RWPE2 (cell line): ENCODE measurements around the gene BPIFB4.
A peak's percentile ranks its signal among the peaks of the same experiment; 100 is the strongest.

Source experiments
- ATAC-seq: fragments of 200-7000 bp; cut with Tn5 transposase; 3 replicates; pipeline ENCODE4 v1.9.1; 2021; ENCODE audit warnings: low read depth
- DNase-seq: peaks from one replicate; pipeline ENCODE4 v3.0.0-alpha.2; 2020; ENCODE audit warnings: low spot score
- H3K27ac ChIP-seq: fragments of 450-650 bp; 2 replicates; pipeline ENCODE4 v1.5.1; 2017; ENCODE audit warnings: mild to moderate bottlenecking; ENCODE audit not compliant: poor library complexity, severe bottlenecking
- H3K27me3 ChIP-seq: fragments of 250-450 bp; sonication (Bioruptor Pico); 2 replicates; pipeline ENCODE4 v1.5.1; 2021; ENCODE audit warnings: mild to moderate bottlenecking, moderate library complexity; ENCODE audit not compliant: insufficient read depth, poor library complexity, severe bottlenecking
- H3K36me3 ChIP-seq: fragments of 250-450 bp; sonication (Bioruptor Pico); 2 replicates; pipeline ENCODE4 v1.5.1; 2020; ENCODE audit warnings: low read depth, mild to moderate bottlenecking, moderate library complexity
- H3K4me1 ChIP-seq: fragments of 250-450 bp; sonication (Bioruptor Pico); 2 replicates; pipeline ENCODE4 v1.5.1; 2021; ENCODE audit warnings: mild to moderate bottlenecking, moderate library complexity; ENCODE audit not compliant: insufficient read depth, poor library complexity, severe bottlenecking
- H3K4me3 ChIP-seq: fragments of 250-450 bp; sonication (Bioruptor Pico); 2 replicates; pipeline ENCODE4 v1.5.1; 2021; ENCODE audit warnings: mild to moderate bottlenecking, moderate library complexity; ENCODE audit not compliant: severe bottlenecking
- H3K9me3 ChIP-seq: fragments of 250-450 bp; sonication (Bioruptor Pico); 2 replicates; pipeline ENCODE4 v1.5.1; 2021; ENCODE audit warnings: mild to moderate bottlenecking, moderate library complexity; ENCODE audit not compliant: severe bottlenecking
- TF ChIP-seq, protein P1 (sequence below): fragments of 450-650 bp; IDR thresholded peaks from one replicate; pipeline ENCODE4 v1.5.1; 2017; ENCODE audit warnings: mild to moderate bottlenecking, moderate library complexity; ENCODE audit not compliant: poor library complexity, severe bottlenecking

The BPIFB4 gene

DNA sequence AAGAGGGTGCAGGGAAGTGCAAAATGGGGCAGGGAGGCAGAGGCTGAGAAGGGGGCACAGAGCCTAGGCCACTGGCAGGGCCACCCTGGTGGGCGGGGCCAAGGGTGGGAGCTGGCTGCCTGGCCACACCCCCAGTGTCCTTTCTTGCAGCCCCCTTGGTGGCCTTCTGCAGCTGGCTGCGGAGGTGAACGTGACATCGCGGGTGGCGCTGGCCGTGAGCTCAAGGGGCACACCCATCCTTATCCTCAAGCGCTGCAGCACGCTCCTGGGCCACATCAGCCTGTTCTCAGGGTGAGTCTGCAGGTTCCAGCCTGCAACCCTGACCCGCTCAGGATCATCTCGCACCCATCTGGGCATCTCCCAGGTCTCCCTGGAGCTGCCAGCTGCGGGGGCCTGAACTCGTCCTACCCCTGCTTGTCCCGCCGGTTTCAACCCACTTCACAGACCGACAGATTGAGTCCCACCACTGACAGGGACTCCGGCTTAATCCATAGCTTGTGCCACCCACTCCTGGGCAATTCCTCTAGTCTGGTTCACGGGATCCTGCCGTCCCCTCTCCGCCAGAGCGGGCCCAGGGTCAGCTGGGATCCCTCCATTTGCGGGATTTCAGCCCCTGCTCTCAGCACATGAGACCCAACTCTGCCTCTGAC, 19.6 kb upstream of the BPIFB4 start:
- no peak overlapping the region for H3K27ac ChIP-seq
- TF ChIP-seq, protein P1, sequence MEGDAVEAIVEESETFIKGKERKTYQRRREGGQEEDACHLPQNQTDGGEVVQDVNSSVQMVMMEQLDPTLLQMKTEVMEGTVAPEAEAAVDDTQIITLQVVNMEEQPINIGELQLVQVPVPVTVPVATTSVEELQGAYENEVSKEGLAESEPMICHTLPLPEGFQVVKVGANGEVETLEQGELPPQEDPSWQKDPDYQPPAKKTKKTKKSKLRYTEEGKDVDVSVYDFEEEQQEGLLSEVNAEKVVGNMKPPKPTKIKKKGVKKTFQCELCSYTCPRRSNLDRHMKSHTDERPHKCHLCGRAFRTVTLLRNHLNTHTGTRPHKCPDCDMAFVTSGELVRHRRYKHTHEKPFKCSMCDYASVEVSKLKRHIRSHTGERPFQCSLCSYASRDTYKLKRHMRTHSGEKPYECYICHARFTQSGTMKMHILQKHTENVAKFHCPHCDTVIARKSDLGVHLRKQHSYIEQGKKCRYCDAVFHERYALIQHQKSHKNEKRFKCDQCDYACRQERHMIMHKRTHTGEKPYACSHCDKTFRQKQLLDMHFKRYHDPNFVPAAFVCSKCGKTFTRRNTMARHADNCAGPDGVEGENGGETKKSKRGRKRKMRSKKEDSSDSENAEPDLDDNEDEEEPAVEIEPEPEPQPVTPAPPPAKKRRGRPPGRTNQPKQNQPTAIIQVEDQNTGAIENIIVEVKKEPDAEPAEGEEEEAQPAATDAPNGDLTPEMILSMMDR: no peak
- ATAC-seq: no peak
- H3K36me3 ChIP-seq: no peaks in the 10 kb centered on the region
- H3K4me1 ChIP-seq: no peaks in the 10 kb centered on the region
- no peak overlapping the region for H3K4me3 ChIP-seq
- peak; percentile 78 for DNase-seq
- no peaks in the 10 kb centered on the region for H3K27me3 ChIP-seq
- H3K9me3 ChIP-seq: no peaks in the 10 kb centered on the region

DNA sequence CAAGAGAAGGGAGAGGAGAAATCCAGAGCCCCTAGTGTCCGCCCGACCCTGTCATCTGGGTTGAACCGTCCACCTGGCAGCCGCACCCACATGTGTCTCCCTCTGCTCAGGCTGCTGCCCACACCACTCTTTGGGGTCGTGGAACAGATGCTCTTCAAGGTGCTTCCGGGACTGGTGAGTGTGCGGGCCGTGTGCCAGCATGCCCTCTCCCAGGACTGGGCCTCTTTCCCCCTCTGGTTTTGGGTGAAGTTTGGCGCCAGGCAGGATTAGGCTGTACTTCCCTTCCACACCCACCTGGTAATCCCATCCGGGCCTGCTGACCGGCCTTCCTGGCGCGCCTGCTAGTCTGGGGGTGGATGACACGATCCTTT, 17.8 kb upstream of the BPIFB4 start:
- no peaks in the 10 kb centered on the region for H3K27me3 ChIP-seq
- DNase-seq (peak; percentile 83), ATAC-seq (no peak)
- no peak overlapping the region for H3K4me3 ChIP-seq
- H3K36me3 ChIP-seq: no peaks in the 10 kb centered on the region
- TF ChIP-seq, protein P1: no peak
- no peak overlapping the region for H3K27ac ChIP-seq
- no peaks in the 10 kb centered on the region for H3K4me1 ChIP-seq
- no peaks in the 10 kb centered on the region for H3K9me3 ChIP-seq

DNA sequence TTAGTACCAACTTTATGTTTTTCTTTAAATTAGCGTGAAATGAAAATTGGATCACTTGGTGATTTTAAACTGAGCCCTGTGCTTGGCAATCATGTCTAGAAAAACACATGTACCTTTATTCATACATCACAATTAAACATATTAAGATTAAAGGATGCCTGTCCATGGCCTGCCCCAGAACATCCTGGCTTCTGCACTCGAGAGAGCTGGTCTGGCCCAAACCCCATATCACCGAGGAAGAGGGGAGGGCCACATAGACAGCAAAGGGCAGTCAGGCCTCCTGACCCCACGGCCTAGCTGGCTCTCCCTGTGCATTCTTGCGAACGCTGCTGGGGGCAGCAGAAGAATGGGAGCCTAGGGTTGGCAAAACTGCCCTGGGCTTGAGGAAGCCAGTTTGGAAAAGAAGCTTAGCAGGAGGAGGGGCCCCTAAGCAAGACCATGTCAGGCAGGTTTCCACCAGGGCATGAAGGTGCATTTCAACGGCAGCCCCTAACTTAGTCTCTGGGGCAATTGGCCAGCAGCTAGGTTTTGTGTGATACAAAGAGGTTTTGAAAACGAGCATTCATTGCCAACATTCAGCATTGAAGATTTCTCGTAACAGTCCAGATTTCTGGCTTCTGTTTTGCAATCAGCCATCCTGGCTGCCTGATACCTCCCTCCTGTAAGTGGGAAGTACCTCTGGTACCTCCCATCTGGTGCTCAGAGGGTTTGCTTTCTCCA, 17.2 kb upstream of the BPIFB4 start:
- ATAC-seq: no peak
- no peaks in the 10 kb centered on the region for H3K9me3 ChIP-seq
- H3K27me3 ChIP-seq: no peaks in the 10 kb centered on the region
- TF ChIP-seq, protein P1: no peak
- DNase-seq: peak; percentile 61
- no peaks in the 10 kb centered on the region for H3K4me1 ChIP-seq
- H3K4me3 ChIP-seq: no peak overlapping the region
- H3K27ac ChIP-seq: no peak overlapping the region
- H3K36me3 ChIP-seq: no peaks in the 10 kb centered on the region

DNA sequence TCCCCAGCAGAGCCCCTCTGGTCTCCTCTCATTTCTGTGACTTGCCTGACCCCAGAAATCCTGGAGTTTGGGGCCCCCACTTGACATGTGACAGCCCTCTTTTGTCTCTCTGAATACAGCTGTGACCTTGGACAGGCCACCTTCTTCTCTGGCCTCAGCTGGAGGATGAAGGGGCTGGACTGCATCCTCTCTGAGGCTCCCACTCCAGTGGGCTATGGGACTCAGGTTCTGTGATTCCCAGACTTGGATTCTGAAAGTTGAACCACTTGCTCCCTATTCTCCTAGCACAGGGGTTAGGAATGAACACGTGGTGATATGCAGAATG, 16.7 kb upstream of the BPIFB4 start:
- peak; percentile 68 for DNase-seq
- Histone ChIP-seq H3K36me3 (no peaks in the 10 kb centered on the region), H3K4me1 (no peaks in the 10 kb centered on the region), H3K27me3 (no peaks in the 10 kb centered on the region), H3K4me3 (no peak overlapping the region), H3K27ac (no peak overlapping the region), H3K9me3 (no peaks in the 10 kb centered on the region)
- TF ChIP-seq, protein P1: no peak
- ATAC-seq: no peak

DNA sequence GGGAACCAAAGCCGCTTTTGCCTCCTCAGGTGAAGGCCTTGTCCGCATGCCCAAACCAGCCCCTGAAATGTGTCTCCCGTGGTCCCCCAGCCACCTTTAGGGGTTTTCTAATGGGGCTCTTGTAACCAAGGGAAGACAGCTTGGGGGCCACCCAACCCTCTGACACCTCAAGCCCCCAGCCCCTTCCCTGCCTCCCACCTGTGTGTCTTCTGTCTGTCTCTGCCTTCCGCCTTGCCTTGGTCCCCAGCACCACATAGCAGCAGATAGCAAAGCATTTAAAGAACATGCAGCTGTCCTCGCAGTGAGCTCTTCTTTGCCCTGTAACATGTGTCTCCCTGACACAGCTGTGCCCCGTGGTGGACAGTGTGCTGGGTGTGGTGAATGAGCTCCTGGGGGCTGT, 16.2 kb upstream of the BPIFB4 start:
- DNase-seq (peak; percentile 75), ATAC-seq (no peak)
- no peak overlapping the region for H3K27ac ChIP-seq
- H3K9me3 ChIP-seq: no peaks in the 10 kb centered on the region
- no peaks in the 10 kb centered on the region for H3K27me3 ChIP-seq
- H3K36me3 ChIP-seq: no peaks in the 10 kb centered on the region
- H3K4me3 ChIP-seq: no peak overlapping the region
- TF ChIP-seq, protein P1: no peak
- H3K4me1 ChIP-seq: no peaks in the 10 kb centered on the region
